OCI-M1 (cell line): ENCODE results near the gene ABCA3.

Experiments
- DNase-seq: peaks from one replicate; lab custom pipeline; 2025; lab: John Stamatoyannopoulos, UW

ABCA3 gene

GRCh38 chr16:2350500-2350899 is 10.0 kb upstream of the ABCA3 start:
- no peak for DNase-seq

GRCh38 chr16:2343211-2343610 is 2.7 kb upstream of the ABCA3 start:
- DNase-seq: no peak

- no peak for DNase-seq
Measured at GRCh38 chr16:2341456-2342447, 1.2 kb upstream of the ABCA3 start.

DNA sequence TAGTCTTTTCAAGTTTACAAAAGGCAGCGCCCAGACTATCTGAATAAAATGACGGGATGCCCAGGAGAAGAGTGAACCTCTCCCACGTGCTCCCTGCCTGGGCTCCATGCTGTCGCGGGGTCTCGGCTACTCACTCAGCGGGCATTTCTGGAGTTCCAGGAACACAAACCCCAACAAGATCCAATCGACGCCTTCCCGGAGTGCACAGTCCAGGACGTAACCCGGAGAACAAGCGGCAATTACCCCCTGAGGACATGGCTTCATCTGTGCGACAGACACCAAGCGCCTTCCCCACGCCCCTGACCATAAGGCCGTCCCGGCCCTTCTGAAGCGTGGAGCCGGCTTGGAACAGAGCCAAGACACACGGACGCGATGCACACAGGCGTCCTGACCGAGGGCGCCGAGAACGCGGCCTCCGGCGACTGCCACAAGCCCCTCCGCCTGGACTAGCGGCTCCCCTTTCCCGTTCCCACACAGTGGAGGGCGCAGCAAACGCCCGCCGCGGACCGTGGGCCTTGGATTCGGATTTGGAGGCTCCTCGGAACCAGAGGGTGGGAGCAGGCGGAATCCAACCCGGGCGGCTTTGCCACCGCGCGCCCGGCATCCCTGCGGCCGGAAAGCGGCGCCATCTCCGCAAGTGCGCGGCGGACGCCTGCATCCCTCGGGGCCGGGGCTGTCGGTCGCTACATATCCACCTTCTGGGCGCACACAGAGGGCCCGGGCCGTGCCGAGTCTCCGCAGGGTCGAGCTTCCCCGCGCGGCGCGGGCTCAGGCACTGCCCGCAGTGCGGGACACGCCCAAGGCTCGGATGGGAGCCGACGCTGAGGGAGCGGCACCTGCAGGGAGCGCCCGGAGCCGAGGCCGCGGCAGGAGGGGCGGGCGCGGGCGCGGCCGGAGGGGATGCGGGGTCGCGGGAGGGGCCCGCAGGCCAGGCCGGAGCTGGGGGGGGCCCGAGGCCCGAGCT is 725 bp downstream of the ABCA3 start:
- DNase-seq: peak; percentile 42

DNA sequence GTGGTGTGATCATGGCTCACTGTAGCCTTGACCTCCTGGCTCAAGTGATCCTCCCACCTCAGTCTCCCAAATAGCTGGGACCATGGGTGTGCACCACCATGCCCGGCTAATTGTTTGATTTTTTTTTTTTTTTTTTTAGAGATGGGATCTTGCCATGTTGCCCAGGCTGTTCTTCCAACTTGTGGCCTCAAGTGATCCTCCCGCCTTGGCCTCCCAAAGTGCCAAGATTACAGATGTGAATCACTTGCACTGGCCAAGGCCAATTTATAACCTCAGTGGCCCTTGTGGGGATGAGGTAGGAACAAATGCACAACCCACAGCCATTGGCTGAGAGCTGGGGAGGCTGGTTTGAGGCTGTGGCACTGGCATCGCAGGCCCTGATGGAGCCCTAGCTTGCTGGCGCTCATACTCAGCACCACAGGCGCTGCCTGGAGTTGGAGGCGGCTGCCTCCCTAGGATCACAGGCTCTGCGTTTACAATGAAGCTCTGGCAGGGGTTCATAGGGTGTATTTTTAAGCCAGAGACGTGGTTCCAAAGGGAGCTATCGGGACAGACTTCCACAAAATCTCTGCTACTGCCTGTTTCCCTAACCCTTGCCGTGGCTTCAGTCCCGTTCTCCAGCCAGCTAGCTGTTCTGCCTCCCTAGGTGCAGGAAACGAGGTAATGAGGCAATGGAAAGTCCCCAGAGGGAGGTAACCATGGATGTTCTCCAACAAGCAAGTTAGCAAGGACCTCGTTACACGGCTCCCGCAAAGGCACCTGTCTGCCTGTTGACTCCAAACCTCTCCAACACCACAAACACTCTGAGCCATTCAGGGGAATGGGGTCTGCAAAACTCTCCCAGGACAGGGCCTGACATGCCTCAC is 2.9 kb downstream of the ABCA3 start:
- DNase-seq: no peak

GRCh38 chr16:2335286-2335895 is 5.1 kb downstream of the ABCA3 start:
- no peak for DNase-seq

- no peak for DNase-seq
Measured at GRCh38 chr16:2333772-2334379, 6.7 kb downstream of the ABCA3 start.

DNA sequence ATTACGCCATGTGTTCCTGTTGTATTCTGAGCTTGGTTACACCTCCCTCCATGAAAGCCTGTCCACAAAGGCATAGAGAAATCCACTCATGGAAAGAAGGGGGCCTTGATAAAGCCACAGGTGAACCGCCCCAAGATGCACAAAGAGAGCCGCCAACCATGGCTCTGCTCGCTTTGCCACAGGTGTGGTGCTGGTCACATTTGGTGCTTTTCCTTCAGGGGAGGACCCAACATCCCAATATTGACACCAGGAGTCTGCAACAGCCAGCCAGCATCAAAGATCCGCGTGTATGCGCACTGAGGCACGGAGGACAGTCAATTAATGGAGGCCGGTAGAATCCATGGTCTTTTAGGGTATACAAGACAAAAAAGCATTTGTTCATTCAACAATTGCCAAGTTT is 7.3 kb downstream of the ABCA3 start:
- DNase-seq: no peak

GRCh38 chr16:2331931-2332267 is 8.6 kb downstream of the ABCA3 start:
- DNase-seq: no peak

DNA sequence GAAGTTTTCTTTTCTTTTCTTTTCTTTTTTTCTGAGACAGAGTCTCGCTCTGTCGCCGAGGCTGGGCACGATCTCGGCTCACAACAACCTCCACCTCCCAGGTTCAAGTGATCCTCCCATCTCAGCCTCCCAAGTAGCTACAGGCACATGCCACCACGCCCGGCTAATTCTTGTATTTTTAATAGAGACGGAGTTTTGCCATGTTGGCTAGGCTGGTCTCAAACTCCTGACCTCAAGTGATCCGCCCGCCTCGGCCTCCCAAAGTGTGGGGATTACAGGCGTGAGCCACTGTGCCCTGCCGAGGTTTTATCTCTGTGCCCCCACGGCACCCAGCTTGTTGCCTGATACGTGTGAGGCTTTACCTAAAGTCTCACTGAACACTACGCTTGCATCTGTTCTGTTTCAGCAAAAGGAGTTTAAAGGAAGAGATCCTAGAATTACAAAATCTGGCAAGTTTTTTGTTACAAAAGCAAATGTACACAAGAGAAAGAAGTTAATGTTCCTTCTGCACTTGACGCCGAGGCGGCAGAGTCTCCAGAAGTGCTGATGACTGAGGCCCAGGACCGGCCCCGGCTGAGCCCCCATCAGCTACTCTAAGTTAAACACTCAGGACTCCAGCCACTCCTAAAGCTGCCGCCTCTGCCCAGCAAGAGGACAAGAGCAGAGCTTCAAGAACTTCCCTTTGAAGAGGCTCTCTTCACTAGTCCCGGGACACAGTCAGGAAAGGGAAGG is 9.2 kb downstream of the ABCA3 start:
- no peak for DNase-seq

- no peak for DNase-seq
Measured at GRCh38 chr16:2329532-2329931, 11.0 kb downstream of the ABCA3 start.

- no peak for DNase-seq
Measured at GRCh38 chr16:2328428-2328827, 12.1 kb downstream of the ABCA3 start.

- DNase-seq: no peak
Measured at GRCh38 chr16:2326191-2326590, 14.3 kb downstream of the ABCA3 start.

DNA sequence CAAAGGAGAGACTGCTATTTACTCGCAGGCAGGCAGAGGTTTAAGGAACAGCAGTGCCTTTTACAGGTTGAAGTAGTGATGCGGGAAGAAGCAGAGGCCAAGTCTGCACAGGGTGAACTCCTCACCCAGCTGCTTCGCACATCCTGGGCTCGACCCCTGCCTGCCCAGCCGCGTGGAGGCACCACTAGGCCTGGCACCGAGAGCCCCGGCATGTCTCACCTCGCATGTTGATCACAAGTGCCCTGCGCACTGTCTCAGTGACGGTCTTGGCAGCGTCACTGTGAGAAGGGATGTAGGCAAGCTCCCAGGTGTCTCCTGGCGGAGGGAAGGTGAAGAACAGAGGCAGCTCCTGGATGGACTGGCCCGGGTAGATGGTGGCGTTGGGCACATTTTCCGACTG is 14.7 kb downstream of the ABCA3 start:
- DNase-seq: no peak

- DNase-seq: no peak
Measured at GRCh38 chr16:2325181-2325580, 15.3 kb downstream of the ABCA3 start.

GRCh38 chr16:2324296-2324859 is 16.1 kb downstream of the ABCA3 start:
- DNase-seq: no peak

DNA sequence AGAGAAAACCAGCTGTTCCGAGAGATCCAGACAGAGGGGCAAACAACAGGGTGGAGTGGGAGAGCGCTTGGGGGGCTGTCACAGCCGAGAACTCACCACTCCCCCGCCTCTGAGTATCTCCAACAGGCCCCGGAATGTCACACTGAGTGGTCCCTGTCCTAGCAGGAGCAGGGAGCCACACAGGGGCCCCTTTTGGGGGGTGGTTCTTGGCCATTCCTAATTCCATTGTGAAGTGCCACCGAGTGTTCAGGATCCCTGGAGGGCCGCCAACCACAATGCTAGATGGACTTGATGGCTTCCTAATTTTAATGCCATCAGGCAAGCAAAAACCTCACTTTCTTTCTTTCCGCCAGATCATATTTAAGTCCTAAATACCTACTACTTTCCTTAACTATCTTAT is 16.8 kb downstream of the ABCA3 start:
- no peak for DNase-seq

DNA sequence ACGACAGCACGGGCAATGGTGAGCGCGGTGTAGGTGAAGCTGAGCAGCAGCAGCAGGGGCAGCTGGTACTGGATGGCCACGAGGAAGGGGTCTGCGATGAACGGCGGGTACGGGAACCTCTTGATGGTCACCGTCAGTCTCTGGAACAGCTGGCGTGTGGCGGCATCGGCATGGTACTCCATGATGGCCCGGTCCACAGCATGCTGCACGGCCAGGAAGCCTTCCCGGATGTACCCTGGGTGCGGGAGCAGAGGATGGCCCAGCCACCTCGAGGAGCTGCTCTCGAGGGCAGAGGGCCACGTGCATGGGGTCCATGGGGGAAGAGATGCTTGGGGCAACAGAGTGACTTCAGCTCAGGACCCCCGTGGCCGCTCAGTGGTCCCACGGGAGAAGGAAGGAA is 20.9 kb downstream of the ABCA3 start:
- DNase-seq: no peak

- DNase-seq: no peak
Measured at GRCh38 chr16:2317231-2318020, 23.1 kb downstream of the ABCA3 start.
